Suppressor macrophage treated with lipopolysaccharide for 4 hours (primary cell): ENCODE results near the gene CASP7.
"Not testable (repeated sequence)": the region's sequence is repeated elsewhere in the genome, so short reads cannot be mapped to it uniquely, and the experiment has no call there.

Experiments
- DNase-seq: peaks from one replicate; pipeline ENCODE4 v3.0.0-alpha.2; 2020

The CASP7 gene

GRCh38 chr10:113679463-113680189 lies at the start of gene CASP7:
TSS of gene CASP7 (plus strand) at chr10:113679912. CDS start at chr10:113697494, 17,582 bp downstream.
- peak; percentile 95 for DNase-seq

- no peak for DNase-seq
Observed at GRCh38 chr10:113630929-113631533, 48.7 kb upstream of the CASP7 start.

GRCh38 chr10:113631684-113632367 lies 47.9 kb upstream of the CASP7 start:
- no peak for DNase-seq

GRCh38 chr10:113639966-113640365 lies 39.7 kb upstream of the CASP7 start:
- no peak for DNase-seq

- no peak for DNase-seq
Observed at GRCh38 chr10:113641702-113642101, 38.0 kb upstream of the CASP7 start.

GRCh38 chr10:113643183-113643582 lies 36.5 kb upstream of the CASP7 start:
- DNase-seq, result no peak

GRCh38 chr10:113644185-113645120 lies 35.3 kb upstream of the CASP7 start:
- no peak for DNase-seq

GRCh38 chr10:113646336-113647201 lies 33.1 kb upstream of the CASP7 start:
- DNase-seq, result no peak

GRCh38 chr10:113647812-113648211 lies 31.9 kb upstream of the CASP7 start:
- DNase-seq, result no peak

- no peak for DNase-seq
Observed at GRCh38 chr10:113648478-113648877, 31.2 kb upstream of the CASP7 start.

GRCh38 chr10:113650172-113650571 lies 29.5 kb upstream of the CASP7 start:
- no peak for DNase-seq

GRCh38 chr10:113651021-113651420 lies 28.7 kb upstream of the CASP7 start:
- DNase-seq, result no peak

- DNase-seq, result no peak
Observed at GRCh38 chr10:113651898-113652297, 27.8 kb upstream of the CASP7 start.

GRCh38 chr10:113652456-113652855 lies 27.3 kb upstream of the CASP7 start:
- not testable (repeated sequence) for DNase-seq

GRCh38 chr10:113656896-113657295 lies 22.8 kb upstream of the CASP7 start:
- DNase-seq, result no peak

GRCh38 chr10:113657544-113657943 lies 22.2 kb upstream of the CASP7 start:
- no peak for DNase-seq

- no peak for DNase-seq
Observed at GRCh38 chr10:113661332-113661731, 18.4 kb upstream of the CASP7 start.

GRCh38 chr10:113663142-113663541 lies 16.6 kb upstream of the CASP7 start:
- no peak for DNase-seq

- DNase-seq, result no peak
Observed at GRCh38 chr10:113663908-113664307, 15.8 kb upstream of the CASP7 start, which contains the start of gene NRAP. TSS of gene NRAP (minus strand) at chr10:113664041. CDS start at chr10:113663882, 159 bp downstream.

- DNase-seq, result no peak
Observed at GRCh38 chr10:113665352-113665751, 14.4 kb upstream of the CASP7 start.

- no peak for DNase-seq
Observed at GRCh38 chr10:113665806-113666354, 13.8 kb upstream of the CASP7 start.
